GM23248 (cell line): ENCODE results near the gene LMOD1.

Source experiments
- EZH2 ChIP-seq: fragments of 200-600 bp; sonication (generic); IDR thresholded peaks from 2 replicates; pipeline ENCODE4 v1.6.1; 2018; ENCODE audit warnings: antibody characterized with exemption, mild to moderate bottlenecking; ENCODE audit not compliant: insufficient read depth, poor library complexity, severe bottlenecking
- EZH2phosphoT487 ChIP-seq: fragments of 200-600 bp; sonication (generic); IDR thresholded peaks from 2 replicates; pipeline ENCODE4 v1.6.1; 2018; ENCODE audit warnings: antibody characterized with exemption, moderate library complexity, mild to moderate bottlenecking, low read depth; ENCODE audit not compliant: insufficient read depth

DNA sequence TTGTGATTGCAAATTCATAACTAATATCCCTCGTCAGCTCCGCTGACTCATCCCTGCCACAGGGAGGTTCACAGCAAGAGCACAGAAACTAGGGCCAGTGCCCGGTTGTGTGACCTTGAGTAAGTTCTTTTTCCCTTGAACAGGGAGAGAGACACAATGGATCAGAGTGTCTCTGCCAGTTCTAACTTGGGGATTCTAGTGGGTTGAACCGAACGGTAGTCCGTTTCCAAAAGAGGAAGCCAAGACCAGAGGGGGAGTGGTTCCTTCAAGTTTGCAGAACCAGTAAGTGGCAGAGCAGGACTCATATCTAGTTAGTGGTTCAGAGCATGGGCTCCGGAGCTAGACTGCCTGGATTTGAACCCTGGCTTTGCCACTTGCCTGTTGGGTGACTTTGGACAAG lies 62.6 kb downstream of the LMOD1 start:
- TF ChIP-seq EZH2 (no peak), EZH2phosphoT487 (no peak)
